Endodermal cell (in vitro differentiated cells): ENCODE data around the gene ERBB4. TPM values are rescaled to one million over a fixed set of nuclear protein-coding genes. Genes with fewer than 3 reads are reported as not detected.

Experiments
- DNase-seq: peaks from one replicate; pipeline ENCODE4 v3.0.0-alpha.2; 2017
- H3K27ac ChIP-seq: 2 replicates; pipeline ENCODE4 v1.5.1; 2013; ENCODE audit warnings: mild to moderate bottlenecking, low read depth, low read length, moderate library complexity
- H3K27me3 ChIP-seq: 2 replicates; pipeline ENCODE4 v1.6.1; 2013; ENCODE audit warnings: mild to moderate bottlenecking, low read length, moderate library complexity; ENCODE audit not compliant: insufficient read depth, control insufficient read depth, poor library complexity, severe bottlenecking
- H3K36me3 ChIP-seq: 2 replicates; pipeline ENCODE4 v1.7.0; 2013; ENCODE audit warnings: mild to moderate bottlenecking, low read length, moderate library complexity; ENCODE audit not compliant: control insufficient read depth, insufficient read depth
- H3K4me1 ChIP-seq: one replicate; pipeline ENCODE4 v1.7.0; 2013; ENCODE audit warnings: low read length; ENCODE audit not compliant: control insufficient read depth, insufficient read depth
- H3K4me3 ChIP-seq: 2 replicates; pipeline ENCODE4 v1.5.1; 2013; ENCODE audit warnings: mild to moderate bottlenecking, low read length, moderate library complexity
- H3K9ac ChIP-seq: 2 replicates; pipeline ENCODE4 v1.6.1; 2013; ENCODE audit warnings: mild to moderate bottlenecking, low read length, moderate library complexity; ENCODE audit not compliant: poor library complexity, severe bottlenecking; ENCODE audit errors: extremely low read depth
- H3K9me3 ChIP-seq: 2 replicates; pipeline ENCODE4 v1.6.1; 2013; ENCODE audit warnings: mild to moderate bottlenecking, low read length, moderate library complexity; ENCODE audit not compliant: control insufficient read depth
- H3K27ac Mint-ChIP-seq: 2 replicates; pipeline ENCODE4 v1.8.0; 2020; ENCODE audit warnings: mixed read lengths
- H3K27me3 Mint-ChIP-seq: 2 replicates; pipeline ENCODE4 v1.8.0; 2021; ENCODE audit warnings: mild to moderate bottlenecking, mixed read lengths; ENCODE audit not compliant: insufficient read depth
- H3K36me3 Mint-ChIP-seq: 2 replicates; pipeline ENCODE4 v1.8.0; 2020; ENCODE audit warnings: low read depth, mixed read lengths
- H3K4me1 Mint-ChIP-seq: 2 replicates; pipeline ENCODE4 v1.8.0; 2020; ENCODE audit warnings: mixed read lengths
- H3K4me3 Mint-ChIP-seq: 2 replicates; pipeline ENCODE4 v1.8.0; 2020; ENCODE audit warnings: mild to moderate bottlenecking, moderate library complexity, mixed read lengths
- H3K9me3 Mint-ChIP-seq: 2 replicates; pipeline ENCODE4 v1.8.0; 2020; ENCODE audit warnings: mild to moderate bottlenecking, mixed read lengths
- WGBS, 2 experiments: methylation state at CpG; one replicate each; pipeline versions ENCODE4 v1.1.5 to v1.1.7; 2013; ENCODE audit warnings: missing lambda C conversion rate in 2 of 2, mixed read lengths in 1 of 2; ENCODE audit not compliant: insufficient coverage in 1 of 2, insufficient read length in 1 of 2; 5-methylcytosine and 5-hydroxymethylcytosine counted together
- total RNA-seq, 2 donors: library from RNA; stranded (reverse); fragmentation: NEBNext Ultra II Directional in 1 of 2; extraction: Animal tissue kit (Norgen Biotek cat#: 25700) in 1 of 2; gene quantifications; 2 replicates in 1 of 2; 3 replicates in 1 of 2; pipeline ENCODE4 v1.2.1, GENCODE V29; 2021
- TF ChIP-seq, protein P1 (sequence below): fragments of 200-600 bp; sonication (generic); conservative IDR thresholded peaks from 2 replicates; pipeline ENCODE4 v1.5.0; 2021; ENCODE audit warnings: antibody characterized with exemption, mild to moderate bottlenecking

Gene ERBB4
- total RNA-seq, 2 donors from 2014 or later: 154 to 158 TPM

GRCh38 chr2:212494418-212495020 is 44.1 kb downstream of the ERBB4 start:
- H3K9me3 ChIP-seq: no peaks in the 10 kb centered on the region
- no peaks in the 10 kb centered on the region for H3K36me3 ChIP-seq
- H3K27ac ChIP-seq: no peak overlapping the region
- H3K4me1 ChIP-seq: no peaks in the 10 kb centered on the region
- WGBS, 2 experiments: 82 to 83% methylated on average over 1 of the region's 1 CpG
- H3K4me3 Mint-ChIP-seq: no peak overlapping the region
- no peaks in the 10 kb centered on the region for H3K36me3 Mint-ChIP-seq
- no peak overlapping the region for H3K27ac Mint-ChIP-seq
- H3K4me1 Mint-ChIP-seq: no peaks in the 10 kb centered on the region
- H3K9me3 Mint-ChIP-seq: no peaks in the 10 kb centered on the region
- no peaks in the 10 kb centered on the region for H3K27me3 ChIP-seq
- TF ChIP-seq, protein P1, sequence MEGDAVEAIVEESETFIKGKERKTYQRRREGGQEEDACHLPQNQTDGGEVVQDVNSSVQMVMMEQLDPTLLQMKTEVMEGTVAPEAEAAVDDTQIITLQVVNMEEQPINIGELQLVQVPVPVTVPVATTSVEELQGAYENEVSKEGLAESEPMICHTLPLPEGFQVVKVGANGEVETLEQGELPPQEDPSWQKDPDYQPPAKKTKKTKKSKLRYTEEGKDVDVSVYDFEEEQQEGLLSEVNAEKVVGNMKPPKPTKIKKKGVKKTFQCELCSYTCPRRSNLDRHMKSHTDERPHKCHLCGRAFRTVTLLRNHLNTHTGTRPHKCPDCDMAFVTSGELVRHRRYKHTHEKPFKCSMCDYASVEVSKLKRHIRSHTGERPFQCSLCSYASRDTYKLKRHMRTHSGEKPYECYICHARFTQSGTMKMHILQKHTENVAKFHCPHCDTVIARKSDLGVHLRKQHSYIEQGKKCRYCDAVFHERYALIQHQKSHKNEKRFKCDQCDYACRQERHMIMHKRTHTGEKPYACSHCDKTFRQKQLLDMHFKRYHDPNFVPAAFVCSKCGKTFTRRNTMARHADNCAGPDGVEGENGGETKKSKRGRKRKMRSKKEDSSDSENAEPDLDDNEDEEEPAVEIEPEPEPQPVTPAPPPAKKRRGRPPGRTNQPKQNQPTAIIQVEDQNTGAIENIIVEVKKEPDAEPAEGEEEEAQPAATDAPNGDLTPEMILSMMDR: no peak
- no peak for DNase-seq
- no peak overlapping the region for H3K9ac ChIP-seq
- no peaks in the 10 kb centered on the region for H3K27me3 Mint-ChIP-seq
- H3K4me3 ChIP-seq: no peak overlapping the region

- Histone ChIP-seq H3K9me3 (no peaks in the 10 kb centered on the region), H3K4me1 (no peaks in the 10 kb centered on the region), H3K27me3 (no peaks in the 10 kb centered on the region), H3K36me3 (no peaks in the 10 kb centered on the region), H3K4me3 (no peak overlapping the region), H3K9ac (no peak overlapping the region), H3K27ac (no peak overlapping the region)
- Mint-ChIP-seq H3K27ac (no peak overlapping the region), H3K9me3 (no peaks in the 10 kb centered on the region), H3K4me3 (no peak overlapping the region), H3K4me1 (no peaks in the 10 kb centered on the region), H3K36me3 (no peaks in the 10 kb centered on the region), H3K27me3 (no peaks in the 10 kb centered on the region)
- DNase-seq: no peak
- 91% methylated on average over 1 to 3 of the region's 3 CpGs for WGBS, 2 experiments
- TF ChIP-seq, protein P1: no peak
Observed at GRCh38 chr2:212489719-212490346, 48.8 kb downstream of the ERBB4 start.

DNA sequence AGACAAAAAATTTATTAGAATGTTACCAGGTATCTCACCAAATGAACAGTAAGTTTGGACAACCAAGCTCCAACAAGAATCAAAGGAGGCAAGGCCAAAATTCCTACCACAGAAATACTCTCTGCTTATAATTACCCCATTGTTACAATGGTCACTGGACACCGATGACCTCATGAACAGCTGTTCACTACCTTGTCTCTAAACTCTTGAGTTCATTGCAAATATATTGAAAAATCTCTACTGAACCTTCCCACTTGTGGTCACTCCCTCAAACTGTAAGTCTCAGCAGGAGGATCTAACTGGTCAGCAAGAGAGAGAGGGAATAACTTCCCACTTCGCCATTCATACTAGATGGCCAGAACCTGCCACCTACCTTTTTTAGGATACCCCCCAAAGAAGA is 50.0 kb downstream of the ERBB4 start:
- H3K4me3 ChIP-seq: no peak overlapping the region
- 96 to 100% methylated on average over 1 of the region's 2 CpGs for WGBS, 2 experiments
- TF ChIP-seq, protein P1: no peak
- H3K4me1 ChIP-seq: no peaks in the 10 kb centered on the region
- Mint-ChIP-seq H3K27ac (no peak overlapping the region), H3K27me3 (no peaks in the 10 kb centered on the region), H3K4me3 (no peak overlapping the region), H3K4me1 (no peaks in the 10 kb centered on the region), H3K9me3 (no peaks in the 10 kb centered on the region), H3K36me3 (no peaks in the 10 kb centered on the region)
- no peak for DNase-seq
- no peaks in the 10 kb centered on the region for H3K9me3 ChIP-seq
- no peak overlapping the region for H3K9ac ChIP-seq
- H3K36me3 ChIP-seq: no peaks in the 10 kb centered on the region
- no peak overlapping the region for H3K27ac ChIP-seq
- no peaks in the 10 kb centered on the region for H3K27me3 ChIP-seq
